H1 (cell line): Measurements from ENCODE around the gene LFNG. TPM values are rescaled to one million over a fixed set of nuclear protein-coding genes. Genes with fewer than 3 reads are reported as not detected.
A peak's percentile ranks its signal among the peaks of the same experiment; 100 is the strongest.

ENCODE experiments used
- BACH1 ChIP-seq: IDR thresholded peaks from 2 replicates; pipeline ENCODE4 v1.6.1; 2012; ENCODE audit warnings: low read length, improper control_type of control experiment
- CEBPB ChIP-seq: IDR thresholded peaks from 2 replicates; pipeline ENCODE4 v1.6.1; 2012; ENCODE audit warnings: low read depth, low read length
- CHD1 ChIP-seq: IDR thresholded peaks from 2 replicates; pipeline ENCODE4 v1.6.1; 2012; ENCODE audit warnings: low read depth, low read length, improper control_type of control experiment
- CREB1 ChIP-seq: IDR thresholded peaks from 2 replicates; pipeline ENCODE4 v1.6.1; 2012; ENCODE audit warnings: inconsistent platforms
- GABPA ChIP-seq: IDR thresholded peaks from 2 replicates; pipeline ENCODE4 v1.6.1; 2011; ENCODE audit warnings: mild to moderate bottlenecking, low read length, moderate library complexity, borderline replicate concordance; ENCODE audit not compliant: insufficient read depth
- HDAC6 ChIP-seq: IDR thresholded peaks from one replicate; pipeline ENCODE4 v1.7.1; 2012; ENCODE audit warnings: low read depth, mild to moderate bottlenecking, inconsistent platforms, low read length, moderate library complexity
- NANOG ChIP-seq: IDR thresholded peaks from 2 replicates; pipeline ENCODE4 v1.6.1; 2011; ENCODE audit warnings: low read length, low read depth, mild to moderate bottlenecking, inconsistent platforms; ENCODE audit not compliant: insufficient read depth, poor library complexity, severe bottlenecking
- RBBP5 ChIP-seq: IDR thresholded peaks from 2 replicates; pipeline ENCODE4 v1.7.1; 2012; ENCODE audit warnings: low read depth, mild to moderate bottlenecking, inconsistent platforms, low read length, moderate library complexity, borderline replicate concordance
- RNF2 ChIP-seq: fragments of 200-900, 300-1000 bp; sonication (generic); IDR thresholded peaks from 2 replicates; pipeline ENCODE4 v1.7.1; 2016; ENCODE audit warnings: borderline replicate concordance, low read depth, mild to moderate bottlenecking, antibody characterized with exemption, low read length; ENCODE audit not compliant: poor library complexity, severe bottlenecking; ENCODE audit errors: missing control alignments
- RXRA ChIP-seq: IDR thresholded peaks from 2 replicates; pipeline ENCODE4 v1.6.1; 2011; ENCODE audit warnings: low read depth, mild to moderate bottlenecking, low read length, moderate library complexity; ENCODE audit not compliant: insufficient read depth
- SIN3A ChIP-seq, 2 experiments: IDR thresholded peaks in 1 of 2; conservative IDR thresholded peaks in 1 of 2; 2 replicates each; pipeline ENCODE4 v1.6.1; 2011 to 2012; ENCODE audit warnings: low read length in 2 of 2, improper control_type of control experiment in 1 of 2, low read depth in 1 of 2, mild to moderate bottlenecking in 1 of 2
- polyA plus RNA-seq, 7 experiments: library from polyadenylated mRNA; depleted of rRNA in 3 of 7; stranded (reverse) in 5 of 7; unstranded in 2 of 7; fragments of >200 nt in 5 of 7; fragments of 200-250 nt in 2 of 7; gene quantifications; 1 replicate in 5 of 7; 2 replicates in 1 of 7; 4 replicates in 1 of 7; pipeline versions ENCODE4 v1.2.1 to v1.2.3, GENCODE V29; 2011 to 2013; ENCODE audit warnings: missing spikeins in 2 of 7, mixed read lengths in 2 of 7
- total RNA-seq: library from RNA; stranded (reverse); fragmentation: NEBNext Ultra II Directional; extraction: Animal tissue kit (Norgen Biotek cat#: 25700); gene quantifications from 2 replicates; pipeline ENCODE4 v1.2.1, GENCODE V29; 2021
- TF ChIP-seq, protein P1 (sequence below): IDR thresholded peaks from 2 replicates; pipeline ENCODE4 v1.6.1; 2011; ENCODE audit warnings: low read depth, mild to moderate bottlenecking, low read length; ENCODE audit not compliant: insufficient read depth

The LFNG gene
- total and polyA plus RNA-seq, 2 of the 8 experiments (the other 6 are each of a cell fraction or from before 2014, with no cell fraction given): 31.6 to 35.6 TPM

DNA sequence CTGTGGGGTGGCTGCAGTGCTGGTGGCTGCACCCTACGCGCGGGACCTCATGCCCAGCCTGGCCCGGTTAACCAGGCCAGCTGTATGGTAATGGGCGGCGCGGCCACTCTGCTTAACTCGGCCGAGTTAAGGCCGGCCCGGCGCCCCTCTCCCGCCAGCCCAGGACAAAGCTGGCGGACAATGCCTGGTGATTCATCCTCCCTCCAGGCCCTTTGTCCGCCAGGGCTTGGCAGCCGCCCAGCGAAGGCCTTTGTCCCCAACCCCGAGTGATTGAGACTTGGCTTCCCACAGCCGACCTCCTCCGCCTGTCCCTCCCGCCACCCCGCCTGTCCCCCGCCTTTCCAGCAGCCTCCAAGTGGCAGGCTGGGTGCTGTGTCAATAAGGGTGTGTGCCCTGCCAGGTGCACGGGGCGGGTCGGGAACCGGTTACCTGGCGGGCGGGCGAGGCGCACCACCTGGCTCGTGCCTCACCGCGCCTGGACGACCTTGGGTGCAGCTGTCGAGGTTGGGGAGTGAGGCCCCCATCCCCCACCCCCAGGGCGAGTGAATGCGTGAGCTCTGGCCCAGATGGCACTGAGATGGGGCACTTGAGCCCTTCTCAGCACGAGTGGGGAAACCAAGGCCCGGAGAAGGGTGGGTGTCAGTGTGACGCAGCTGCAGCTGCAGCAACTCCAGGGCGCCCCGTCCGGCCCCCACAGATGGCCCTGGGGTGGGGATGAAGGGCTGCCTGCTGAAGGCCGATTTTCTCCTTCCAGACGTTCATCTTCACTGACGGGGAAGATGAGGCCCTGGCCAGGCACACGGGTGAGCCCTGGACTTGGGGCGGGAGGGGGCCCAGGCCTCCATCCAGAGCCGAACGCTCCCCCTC, 4.6 kb downstream of the LFNG start (continued):
- TF ChIP-seq, protein P1, sequence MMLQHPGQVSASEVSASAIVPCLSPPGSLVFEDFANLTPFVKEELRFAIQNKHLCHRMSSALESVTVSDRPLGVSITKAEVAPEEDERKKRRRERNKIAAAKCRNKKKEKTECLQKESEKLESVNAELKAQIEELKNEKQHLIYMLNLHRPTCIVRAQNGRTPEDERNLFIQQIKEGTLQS: no peak
- TF ChIP-seq SIN3A (conservative IDR thresholded peaks at IDR 0.05 in 1 of 2, IDR thresholded peaks at IDR 0.05 in 1 of 2; ENCODE audit: low read depth in 1 of 2, low read length in 2 of 2) (peak in 1 of 2 experiments; percentile 49; a peak in 1 of 4 replicates), RBBP5 (0 out of 2 replicates have a peak, but pooled peaks have one; percentile 16), RXRA (no peak), CEBPB (no peak), HDAC6 (no peak), RNF2 (no peak), CHD1 (no peak), BACH1 (no peak), GABPA (no peak), CREB1 (peak; percentile 45; the same call in 1 of the 2 replicates), NANOG (no peak)
